ENCODE results near the gene RASSF4. TPM values are rescaled to one million over a fixed set of nuclear protein-coding genes. Genes with fewer than 3 reads are reported as not detected.

Gene RASSF4
- total RNA-seq, 1 experiment from 2014 or later: 11.5 TPM

DNA sequence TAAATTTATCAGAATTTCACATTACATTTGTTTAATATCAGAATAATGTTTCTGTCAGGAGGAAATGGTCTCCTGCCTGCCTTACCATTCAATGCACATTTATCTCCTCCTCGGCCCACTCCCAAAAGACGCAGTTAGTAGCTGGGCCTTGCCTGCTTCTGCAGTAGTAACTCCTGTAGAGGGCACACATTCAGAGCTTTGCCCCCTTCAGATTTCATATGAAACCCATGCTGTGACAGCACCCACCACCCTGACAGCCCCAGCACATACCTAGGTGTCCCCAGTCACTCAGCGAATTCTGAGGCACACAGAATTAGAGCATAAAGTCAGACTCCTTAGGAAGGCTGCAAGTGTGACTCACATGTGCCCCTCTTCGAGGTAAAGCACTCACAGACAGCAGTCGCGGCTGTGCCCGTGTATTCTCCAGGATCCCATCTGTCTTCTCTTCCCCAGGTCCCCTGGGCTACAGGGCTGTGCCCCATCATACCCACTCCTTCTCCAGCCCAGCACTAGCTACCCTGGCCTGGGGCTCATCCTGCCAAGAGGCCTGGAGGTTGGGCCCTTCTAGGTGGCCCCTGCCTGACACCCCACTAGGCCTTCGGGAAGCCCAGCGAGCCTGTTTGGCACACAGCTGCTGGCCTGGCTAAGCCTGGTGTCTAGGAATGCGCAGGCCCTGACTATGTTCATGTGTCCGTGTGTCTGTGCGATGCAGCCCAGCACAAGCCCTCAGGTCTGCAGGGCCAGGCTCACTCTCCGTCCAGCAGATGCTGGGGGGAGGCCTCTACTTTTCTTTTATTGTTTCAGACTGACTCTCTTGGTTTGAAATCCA, 23.7 kb downstream of the RASSF4 start:
- Histone ChIP-seq H3K9me3 (ENCODE audit: control insufficient read depth, low read depth, low read length) (no peaks in the 10 kb centered on the region), H2BK15ac (ENCODE audit: low read depth, low read length) (no peak overlapping the region), H3K23ac (ENCODE audit: insufficient read length, low read depth, low read length) (no peak overlapping the region), H3K14ac (ENCODE audit: insufficient read depth, low read length) (0 out of 2 replicates have a peak overlapping the region, but pooled peaks have one; percentile 4), H3K23me2 (ENCODE audit: insufficient read length, low read depth, low read length, poor library complexity, severe bottlenecking) (no peaks in the 10 kb centered on the region), H2BK120ac (ENCODE audit: low read depth, low read length, poor library complexity, severe bottlenecking) (no peak overlapping the region), H2BK20ac (ENCODE audit: low read depth, low read length, poor library complexity, severe bottlenecking) (no peak overlapping the region), H2AFZ (ENCODE audit: low read length) (no peak overlapping the region), H2AK5ac (ENCODE audit: insufficient read length, low read length) (no peak overlapping the region), H4K5ac (ENCODE audit: insufficient read length, low read depth, low read length) (no peak overlapping the region), H2BK5ac (ENCODE audit: insufficient read length, low read length) (no peak overlapping the region), H4K91ac (ENCODE audit: insufficient read length, low read depth, low read length) (no peak overlapping the region), H3K79me2 (ENCODE audit: insufficient read depth, low read length) (no peaks in the 10 kb centered on the region), H4K8ac (replicated peaks; ENCODE audit: insufficient read length, low read depth, low read length) (no peak overlapping the region), H3K56ac (ENCODE audit: insufficient read length, low read depth, low read length) (no peak overlapping the region), H3K4me1 (ENCODE audit: insufficient read depth, low read length) (peaks cover 11% of the 10 kb centered on the region; the same call in 1 of the 2 replicates), H3K9ac (ENCODE audit: extremely low read depth, insufficient read length, low read length) (no peak overlapping the region), H4K20me1 (ENCODE audit: control insufficient read depth, insufficient read depth, insufficient read length) (no peaks in the 10 kb centered on the region), H3T11ph (ENCODE audit: low read length) (no peak overlapping the region), H2BK12ac (ENCODE audit: insufficient read length, low read depth, low read length) (no peak overlapping the region), H3K27me3 (ENCODE audit: insufficient read depth, low read length) (no peaks in the 10 kb centered on the region), H3K18ac (ENCODE audit: insufficient read length, low read depth, low read length) (no peak overlapping the region), H3K4ac (ENCODE audit: low read depth, low read length) (no peak overlapping the region), H3K27ac (ENCODE audit: insufficient read length, low read depth, low read length) (no peak overlapping the region), H3K4me2 (ENCODE audit: insufficient read depth, insufficient read length, low read length) (no peak overlapping the region), H3K79me1 (ENCODE audit: insufficient read depth, low read depth, low read length, poor library complexity, severe bottlenecking) (no peaks in the 10 kb centered on the region)
- TF ChIP-seq, protein P1, sequence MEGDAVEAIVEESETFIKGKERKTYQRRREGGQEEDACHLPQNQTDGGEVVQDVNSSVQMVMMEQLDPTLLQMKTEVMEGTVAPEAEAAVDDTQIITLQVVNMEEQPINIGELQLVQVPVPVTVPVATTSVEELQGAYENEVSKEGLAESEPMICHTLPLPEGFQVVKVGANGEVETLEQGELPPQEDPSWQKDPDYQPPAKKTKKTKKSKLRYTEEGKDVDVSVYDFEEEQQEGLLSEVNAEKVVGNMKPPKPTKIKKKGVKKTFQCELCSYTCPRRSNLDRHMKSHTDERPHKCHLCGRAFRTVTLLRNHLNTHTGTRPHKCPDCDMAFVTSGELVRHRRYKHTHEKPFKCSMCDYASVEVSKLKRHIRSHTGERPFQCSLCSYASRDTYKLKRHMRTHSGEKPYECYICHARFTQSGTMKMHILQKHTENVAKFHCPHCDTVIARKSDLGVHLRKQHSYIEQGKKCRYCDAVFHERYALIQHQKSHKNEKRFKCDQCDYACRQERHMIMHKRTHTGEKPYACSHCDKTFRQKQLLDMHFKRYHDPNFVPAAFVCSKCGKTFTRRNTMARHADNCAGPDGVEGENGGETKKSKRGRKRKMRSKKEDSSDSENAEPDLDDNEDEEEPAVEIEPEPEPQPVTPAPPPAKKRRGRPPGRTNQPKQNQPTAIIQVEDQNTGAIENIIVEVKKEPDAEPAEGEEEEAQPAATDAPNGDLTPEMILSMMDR (conservative IDR thresholded peaks at IDR 0.05): no peak
- WGBS (ENCODE audit: extremely low coverage, insufficient read length, low lambda C conversion rate): no CpG with 5 or more reads among the region's 13 CpGs
- Mint-ChIP-seq H3K27me3 (ENCODE audit: low read depth) (peaks cover 4% of the 10 kb centered on the region), H3K4me1 (peaks cover 62 to 67% of the 10 kb centered on the region in 2 experiments), H3K4me3 (no peak overlapping the region), H3K36me3 (ENCODE audit: insufficient read depth in 1 of 3, low read depth in 3 of 3) (peaks cover 4% of the 10 kb centered on the region in 3 experiments; a peak in 3 of 7 replicates), H3K9me3 (no peaks in the 10 kb centered on the region), H3K27ac (peak overlapping the region in 1 of 3 experiments; percentile 92; a peak in 2 of 7 replicates)
- DNase-seq: no peak
